LNCaP clone FGC (cell line): ENCODE measurements around the gene COQ2.

Source experiments
- DNase-seq: peaks from one replicate; pipeline ENCODE4 v3.0.0-alpha.2; 2011; ENCODE audit warnings: low read depth
- H3K4me3 ChIP-seq: 2 replicates; pipeline ENCODE4 v1.5.1; 2011; ENCODE audit warnings: mild to moderate bottlenecking, low read depth, low read length, control low read depth
- TF ChIP-seq, protein P1 (sequence below): IDR thresholded peaks from 2 replicates; pipeline ENCODE4 v1.5.1; 2012; ENCODE audit warnings: mild to moderate bottlenecking; ENCODE audit not compliant: control insufficient read depth, insufficient read depth; ENCODE audit errors: extremely low read depth

Gene COQ2

DNA sequence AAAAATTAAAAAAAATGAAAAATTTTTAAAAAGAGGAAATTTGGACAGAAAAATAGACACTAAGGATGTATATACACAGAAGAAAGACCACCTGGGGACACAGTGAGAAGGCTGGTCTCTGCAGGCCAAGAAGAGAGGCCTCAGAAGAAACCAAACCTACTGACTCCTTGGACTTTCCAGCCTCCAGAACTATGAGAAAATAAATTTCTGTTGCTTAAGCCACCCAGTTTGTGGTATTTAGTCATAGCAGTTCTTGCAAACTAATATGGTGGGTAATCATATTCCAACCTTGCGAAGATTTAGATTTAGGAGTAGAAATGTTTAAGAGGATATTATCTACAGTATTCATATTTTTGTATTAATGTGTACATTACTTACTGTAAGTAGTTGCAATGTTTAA is 56.4 kb downstream of the COQ2 start:
- TF ChIP-seq, protein P1, sequence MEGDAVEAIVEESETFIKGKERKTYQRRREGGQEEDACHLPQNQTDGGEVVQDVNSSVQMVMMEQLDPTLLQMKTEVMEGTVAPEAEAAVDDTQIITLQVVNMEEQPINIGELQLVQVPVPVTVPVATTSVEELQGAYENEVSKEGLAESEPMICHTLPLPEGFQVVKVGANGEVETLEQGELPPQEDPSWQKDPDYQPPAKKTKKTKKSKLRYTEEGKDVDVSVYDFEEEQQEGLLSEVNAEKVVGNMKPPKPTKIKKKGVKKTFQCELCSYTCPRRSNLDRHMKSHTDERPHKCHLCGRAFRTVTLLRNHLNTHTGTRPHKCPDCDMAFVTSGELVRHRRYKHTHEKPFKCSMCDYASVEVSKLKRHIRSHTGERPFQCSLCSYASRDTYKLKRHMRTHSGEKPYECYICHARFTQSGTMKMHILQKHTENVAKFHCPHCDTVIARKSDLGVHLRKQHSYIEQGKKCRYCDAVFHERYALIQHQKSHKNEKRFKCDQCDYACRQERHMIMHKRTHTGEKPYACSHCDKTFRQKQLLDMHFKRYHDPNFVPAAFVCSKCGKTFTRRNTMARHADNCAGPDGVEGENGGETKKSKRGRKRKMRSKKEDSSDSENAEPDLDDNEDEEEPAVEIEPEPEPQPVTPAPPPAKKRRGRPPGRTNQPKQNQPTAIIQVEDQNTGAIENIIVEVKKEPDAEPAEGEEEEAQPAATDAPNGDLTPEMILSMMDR: no peak
- no peak overlapping the region for H3K4me3 ChIP-seq
- no peak for DNase-seq

DNA sequence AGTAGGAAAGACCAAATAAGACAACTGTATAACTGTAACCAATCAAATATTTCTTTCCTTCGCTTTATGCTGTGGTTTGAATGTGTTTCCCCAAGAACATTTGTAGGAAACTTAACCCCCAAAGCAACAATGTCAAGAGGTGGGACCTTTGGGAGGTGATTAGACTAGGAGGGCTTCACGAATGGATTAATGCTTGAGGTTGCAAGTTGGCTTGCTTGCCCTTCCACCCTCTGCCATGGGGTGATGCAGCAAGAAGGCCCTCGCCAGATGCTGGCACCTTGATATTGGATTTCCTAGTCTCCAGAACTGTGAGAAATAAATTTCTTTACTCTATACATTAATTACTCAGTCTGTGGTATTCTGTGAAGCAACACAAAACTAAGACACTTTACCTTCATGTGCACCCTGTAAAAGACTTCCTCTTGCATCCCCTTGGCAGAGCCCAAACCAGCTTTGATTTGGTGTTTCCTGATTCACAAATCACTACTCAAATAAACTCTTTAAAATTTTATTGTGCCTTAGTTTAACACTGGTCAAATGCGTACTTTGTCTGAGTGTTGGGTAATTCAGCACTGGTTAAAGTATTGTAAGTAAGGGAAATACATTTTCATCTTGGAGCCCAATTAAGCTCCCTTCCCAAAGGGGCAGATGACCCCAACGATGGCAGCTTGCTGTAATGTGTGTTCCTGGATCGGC is 59.9 kb downstream of the COQ2 start:
- H3K4me3 ChIP-seq: no peak overlapping the region
- DNase-seq: no peak
- TF ChIP-seq, protein P1: no peak

DNA sequence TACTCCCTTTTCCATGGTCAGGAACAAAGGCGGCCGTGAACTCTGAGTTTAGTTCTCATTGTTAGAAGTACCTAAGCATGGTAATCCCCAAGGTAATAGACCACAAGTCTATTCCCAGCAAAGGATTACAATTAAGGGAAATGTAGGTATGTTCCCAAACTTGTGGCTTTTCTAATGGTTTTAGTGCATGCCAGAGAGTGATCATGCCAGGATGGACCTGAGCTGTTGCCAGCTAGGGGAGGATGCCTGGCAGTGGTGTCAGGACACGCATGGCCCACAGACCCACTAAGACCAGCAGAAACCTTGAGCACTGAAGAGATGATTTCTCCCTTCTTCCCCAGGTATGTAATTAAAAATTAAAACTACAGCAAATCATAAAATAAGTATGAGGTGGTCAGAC is 60.8 kb downstream of the COQ2 start:
- TF ChIP-seq, protein P1: no peak

DNA sequence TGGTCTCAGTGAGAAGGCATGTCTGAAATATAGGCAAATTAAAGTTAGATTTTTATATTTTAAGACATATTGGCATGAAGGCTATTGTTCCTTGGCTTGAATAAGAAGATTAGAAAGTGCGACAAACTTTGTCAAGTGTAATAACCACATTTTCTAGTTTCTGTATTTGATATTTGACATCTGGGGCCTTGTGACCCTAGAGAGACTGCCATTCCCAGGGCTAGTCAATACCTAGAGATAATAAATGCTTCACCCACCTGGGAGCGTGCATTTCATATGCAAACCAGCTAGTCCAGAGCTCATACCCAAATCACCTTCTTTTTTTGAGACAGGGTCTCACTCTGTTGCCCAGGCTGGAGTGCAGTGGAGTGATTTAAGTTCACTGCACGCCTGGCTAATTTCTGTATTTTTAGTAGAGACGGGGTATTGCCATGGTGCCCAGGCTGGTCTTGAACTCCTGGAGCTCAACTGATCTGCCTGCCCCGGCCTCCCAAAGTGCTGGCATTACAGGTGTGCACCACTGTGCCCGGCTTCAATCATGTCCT is 62.6 kb downstream of the COQ2 start:
- H3K4me3 ChIP-seq: no peak overlapping the region
- no peak for DNase-seq
- TF ChIP-seq, protein P1: no peak

More for the DNA sequence above, 60.8 kb downstream of the COQ2 start:
- no peak for DNase-seq
- no peak overlapping the region for H3K4me3 ChIP-seq

DNA sequence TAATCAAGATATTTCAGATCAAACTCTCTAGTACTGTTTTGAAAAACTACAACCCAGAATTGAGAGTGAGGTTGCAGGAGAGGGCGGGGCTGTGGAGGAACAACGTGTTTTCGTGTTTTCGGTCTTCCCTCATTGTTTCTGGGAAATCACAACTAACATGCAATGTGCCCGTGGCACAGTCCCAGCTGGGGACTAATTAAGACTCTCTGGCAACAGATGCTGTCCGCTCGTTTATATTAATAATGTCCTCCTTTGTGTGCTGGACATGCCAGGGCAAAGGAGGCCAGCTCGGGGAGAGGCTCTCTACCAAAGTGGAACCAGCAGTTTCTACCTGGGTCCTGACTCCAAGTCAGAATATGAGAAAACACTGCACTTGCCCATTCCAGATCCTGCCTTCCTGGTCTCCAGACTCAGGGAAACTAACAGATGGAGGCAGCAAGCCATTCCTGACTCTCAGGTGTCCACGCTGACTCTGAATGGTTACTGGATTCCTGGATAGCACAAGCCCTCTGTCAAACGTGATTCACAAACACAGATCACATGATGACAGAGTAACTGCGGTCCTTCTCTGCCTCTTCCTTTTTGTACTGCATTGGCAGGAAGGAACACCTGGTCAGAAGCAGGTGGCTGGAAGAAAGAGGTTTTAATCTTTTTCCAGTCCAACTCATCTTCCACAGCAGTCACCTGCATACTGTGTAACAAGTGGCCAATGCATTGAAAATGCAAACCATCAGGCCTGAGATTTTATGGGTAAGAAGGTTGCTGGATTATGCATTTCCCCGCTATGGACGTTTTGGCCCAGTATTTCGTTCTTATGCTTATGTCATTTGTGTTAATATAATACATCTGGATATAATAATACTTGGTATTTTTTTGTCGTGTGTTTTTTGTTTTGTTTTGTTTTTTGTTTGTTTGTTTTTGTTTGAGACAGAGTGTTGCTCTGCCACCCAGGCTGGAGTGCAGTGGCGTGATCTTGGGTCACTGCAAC is 65.0 kb downstream of the COQ2 start:
- no peak for DNase-seq
- TF ChIP-seq, protein P1: no peak
- no peak overlapping the region for H3K4me3 ChIP-seq

DNA sequence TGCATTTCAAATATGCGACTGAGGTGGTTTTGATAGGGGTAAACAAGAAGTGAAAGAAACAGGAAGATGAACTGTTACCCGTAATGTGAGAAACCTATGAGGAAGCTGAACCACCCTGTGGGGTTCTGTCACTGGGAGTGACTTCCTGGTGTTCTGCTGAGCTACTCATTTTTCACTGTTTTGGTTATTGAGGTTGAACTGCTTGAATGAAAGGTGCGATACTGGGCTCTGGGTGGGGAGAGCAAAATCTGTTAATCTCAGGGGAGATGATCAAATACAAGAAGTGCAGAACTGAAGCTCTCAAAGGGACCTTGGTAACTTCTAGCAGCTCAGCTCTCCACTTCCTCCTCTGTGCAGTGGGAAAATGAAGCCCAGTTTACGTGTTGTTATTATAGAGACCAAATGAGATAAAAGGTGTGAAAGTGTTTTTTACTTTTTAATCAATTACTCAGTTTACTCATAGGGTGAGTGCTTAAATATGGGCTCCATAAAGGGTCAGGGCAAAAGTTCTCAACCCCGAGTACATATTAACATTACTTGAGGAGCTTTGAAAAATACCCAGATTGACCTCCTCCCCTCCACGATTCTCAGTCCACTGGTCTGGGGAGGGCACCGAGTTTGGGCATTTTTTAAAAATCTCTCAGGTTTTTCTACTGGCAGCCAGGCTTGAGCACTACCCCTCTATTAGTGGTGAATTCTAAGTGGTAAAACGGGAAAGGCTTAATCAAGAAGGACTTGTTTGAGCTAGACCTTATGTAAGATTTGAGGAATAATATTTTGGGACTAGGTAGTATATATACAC is 66.7 kb downstream of the COQ2 start:
- DNase-seq: no peak
- TF ChIP-seq, protein P1: no peak
- no peak overlapping the region for H3K4me3 ChIP-seq
